GM18498 (cell line): ENCODE results near the gene SLX9.
"Not testable (repeated sequence)": the region's sequence is repeated elsewhere in the genome, so short reads cannot be mapped to it uniquely, and the experiment has no call there.

Experiments used
- ATAC-seq: cut with Tn5 transposase; IDR thresholded peaks from one replicate; pipeline ENCODE4 v1.9.1; 2021; ENCODE audit warnings: mild to moderate bottlenecking, moderate library complexity; ENCODE audit not compliant: unreplicated experiment

The SLX9 gene

DNA sequence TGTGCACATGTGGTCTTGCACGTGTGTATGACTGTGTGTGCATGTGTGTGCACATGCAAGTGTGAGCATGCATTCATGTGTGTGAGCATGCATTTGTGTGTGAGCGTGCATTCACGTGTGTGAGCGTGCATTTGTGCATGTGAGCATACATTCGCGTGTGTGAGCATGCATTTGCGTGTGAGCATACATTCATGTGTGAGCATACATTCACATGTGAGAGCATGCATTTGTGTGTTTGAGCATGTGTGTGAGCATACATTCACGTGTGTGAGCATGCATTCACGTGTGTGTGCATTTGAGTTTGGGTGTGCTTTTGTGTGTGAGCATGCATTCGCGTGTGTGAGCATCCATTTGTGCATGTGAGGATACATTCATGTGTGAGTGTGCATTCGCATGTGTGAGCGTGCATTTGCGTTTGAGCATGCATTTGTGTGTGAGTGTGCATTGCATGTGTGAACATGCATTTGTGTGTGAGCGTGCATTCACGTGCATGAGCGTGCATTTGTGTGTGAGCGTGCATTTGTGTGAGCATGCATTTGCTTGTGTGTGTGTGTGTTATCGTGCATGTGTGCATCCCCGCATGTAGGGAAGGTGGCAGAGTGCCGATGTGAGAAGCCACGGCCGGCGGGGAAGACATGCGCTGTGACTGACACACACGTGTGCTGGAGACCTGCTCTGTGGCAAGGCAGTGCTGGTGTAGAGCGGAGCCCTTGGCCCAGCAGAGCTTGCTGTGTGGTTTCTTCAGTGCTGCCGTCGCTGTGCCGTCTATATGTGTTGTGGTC lies 37.4 kb upstream of the SLX9 start:
- ATAC-seq: no peak

DNA sequence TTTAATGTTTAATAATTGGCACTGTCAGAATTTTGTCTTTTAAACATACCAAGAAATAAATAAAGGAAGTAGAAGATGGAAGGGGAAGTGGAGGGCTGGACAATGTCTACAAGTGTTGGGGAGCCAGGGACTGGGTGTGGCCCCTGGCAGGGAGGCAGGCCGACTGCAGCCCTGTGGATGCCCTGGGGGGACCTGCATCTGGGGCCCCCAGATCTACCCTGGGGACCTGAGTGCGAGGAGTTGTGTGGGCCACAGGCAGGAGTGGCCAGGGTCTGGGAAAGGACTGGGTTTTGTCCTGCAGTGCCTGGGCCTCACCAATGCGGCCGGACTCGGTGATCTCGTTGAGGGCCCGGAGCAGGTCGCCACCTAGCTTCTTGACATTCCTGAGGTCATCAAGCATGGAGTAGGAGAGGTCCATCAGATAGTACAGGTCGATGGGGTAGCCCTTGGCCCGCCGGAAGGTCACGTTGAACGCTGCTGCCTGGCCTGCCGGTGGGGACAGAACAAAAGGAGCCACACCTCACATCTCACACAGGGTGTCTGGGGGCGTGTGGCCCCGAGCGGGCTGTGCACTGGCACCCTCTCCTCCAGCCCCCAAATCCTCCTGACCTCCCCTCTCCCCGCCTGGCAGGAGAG lies 36.7 kb upstream of the SLX9 start:
- ATAC-seq: no peak

DNA sequence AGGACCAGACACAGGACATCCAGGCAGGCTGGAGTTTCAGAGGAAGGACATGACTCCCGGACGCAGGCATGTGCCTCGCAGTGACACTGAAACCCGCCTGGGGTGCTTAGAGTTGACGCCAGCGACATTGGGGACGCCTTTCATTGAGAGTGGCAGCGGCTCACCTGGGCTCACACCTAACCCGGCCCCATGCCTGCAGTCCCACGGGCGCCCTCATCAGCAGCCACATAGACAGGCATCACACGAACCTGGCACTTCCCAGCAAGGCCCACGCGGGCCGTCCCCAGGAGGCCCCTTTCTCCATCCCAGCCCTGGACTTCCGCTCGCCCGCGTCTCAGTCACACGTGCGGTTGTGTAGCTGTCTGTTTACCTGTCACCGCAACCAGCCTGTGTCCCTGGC lies 36.1 kb upstream of the SLX9 start:
- ATAC-seq: no peak

DNA sequence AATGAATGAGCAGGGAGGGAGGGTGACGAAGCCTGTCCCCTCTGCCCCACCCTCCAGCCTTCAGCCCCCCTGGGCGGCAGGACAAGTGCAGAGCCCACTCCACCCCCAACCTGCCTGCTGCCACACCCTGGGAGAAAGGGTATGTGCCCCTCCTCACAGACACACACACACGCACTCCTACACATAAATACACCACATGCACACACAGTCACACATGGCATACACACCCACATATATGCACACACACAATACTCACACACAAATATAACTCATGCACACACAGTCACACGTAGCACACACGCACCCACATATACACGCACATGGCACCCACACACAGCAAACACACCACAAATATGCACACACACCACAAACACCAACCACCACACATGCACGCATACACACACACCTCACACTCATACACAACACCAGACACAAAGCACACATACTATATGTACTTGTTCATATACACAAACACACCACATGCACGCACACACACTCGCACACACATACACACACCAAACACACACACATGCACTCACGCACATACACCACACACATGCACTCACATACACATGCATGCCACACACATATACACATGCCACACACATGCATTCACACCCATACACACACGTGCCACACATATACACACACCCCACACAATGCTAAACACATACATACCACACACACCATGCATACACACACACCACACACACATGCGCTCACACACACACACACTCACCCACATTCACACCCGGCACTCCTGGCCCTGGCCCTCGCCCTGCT lies 35.5 kb upstream of the SLX9 start:
- ATAC-seq: no peak

DNA sequence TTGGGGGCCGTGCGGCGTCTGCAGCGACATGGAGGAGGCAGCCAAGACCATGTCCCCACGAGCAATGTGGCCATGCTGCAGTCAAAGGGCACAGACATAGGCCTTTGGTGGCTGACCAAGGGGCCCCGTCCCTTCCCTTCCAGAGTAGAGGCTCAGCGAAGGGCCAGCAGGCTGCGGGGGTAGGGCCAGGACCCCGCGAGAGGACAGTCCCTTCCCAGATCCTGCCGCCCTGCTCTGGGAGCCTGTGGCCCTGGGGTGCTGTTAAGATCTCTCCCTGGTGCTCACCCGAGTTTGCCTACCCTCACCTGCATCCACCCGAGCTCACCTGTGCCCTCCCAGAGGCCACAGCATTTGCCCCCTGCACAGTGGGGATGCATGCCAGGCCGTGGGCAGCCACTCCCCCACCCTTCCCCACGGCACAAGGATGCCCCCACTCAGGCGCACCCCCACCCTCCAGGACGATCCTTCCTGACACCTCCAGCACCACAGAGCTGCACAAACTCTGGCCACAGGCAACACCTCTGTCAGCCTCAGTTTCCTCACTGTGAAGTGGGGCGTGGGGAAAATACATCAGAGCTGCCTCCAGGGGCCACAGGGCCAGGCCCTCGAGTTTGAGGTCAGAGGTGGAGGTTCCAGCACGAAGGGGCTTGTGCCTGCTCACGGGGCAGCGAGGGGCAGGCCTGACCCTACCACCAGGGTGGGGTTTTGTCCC lies 34.7 kb upstream of the SLX9 start:
- ATAC-seq: no peak

DNA sequence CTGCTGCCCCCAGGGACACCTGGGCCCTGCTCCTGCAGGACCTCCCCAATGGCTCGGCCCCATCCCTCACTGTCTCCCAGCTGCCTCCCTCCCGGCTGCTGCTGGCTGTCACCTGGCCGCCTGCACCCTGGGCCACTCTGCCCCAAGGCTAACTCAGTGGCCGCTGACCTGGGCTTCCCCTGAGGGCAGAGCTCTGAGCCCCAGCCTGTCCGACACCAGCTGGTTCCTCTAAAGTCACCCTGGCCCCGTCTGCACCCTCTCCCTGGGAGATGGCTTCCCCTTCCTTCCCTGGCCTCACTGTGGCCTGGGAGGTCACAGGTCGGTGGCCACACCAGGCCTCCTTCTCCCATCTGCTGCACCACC lies 34.1 kb upstream of the SLX9 start:
- no peak for ATAC-seq

DNA sequence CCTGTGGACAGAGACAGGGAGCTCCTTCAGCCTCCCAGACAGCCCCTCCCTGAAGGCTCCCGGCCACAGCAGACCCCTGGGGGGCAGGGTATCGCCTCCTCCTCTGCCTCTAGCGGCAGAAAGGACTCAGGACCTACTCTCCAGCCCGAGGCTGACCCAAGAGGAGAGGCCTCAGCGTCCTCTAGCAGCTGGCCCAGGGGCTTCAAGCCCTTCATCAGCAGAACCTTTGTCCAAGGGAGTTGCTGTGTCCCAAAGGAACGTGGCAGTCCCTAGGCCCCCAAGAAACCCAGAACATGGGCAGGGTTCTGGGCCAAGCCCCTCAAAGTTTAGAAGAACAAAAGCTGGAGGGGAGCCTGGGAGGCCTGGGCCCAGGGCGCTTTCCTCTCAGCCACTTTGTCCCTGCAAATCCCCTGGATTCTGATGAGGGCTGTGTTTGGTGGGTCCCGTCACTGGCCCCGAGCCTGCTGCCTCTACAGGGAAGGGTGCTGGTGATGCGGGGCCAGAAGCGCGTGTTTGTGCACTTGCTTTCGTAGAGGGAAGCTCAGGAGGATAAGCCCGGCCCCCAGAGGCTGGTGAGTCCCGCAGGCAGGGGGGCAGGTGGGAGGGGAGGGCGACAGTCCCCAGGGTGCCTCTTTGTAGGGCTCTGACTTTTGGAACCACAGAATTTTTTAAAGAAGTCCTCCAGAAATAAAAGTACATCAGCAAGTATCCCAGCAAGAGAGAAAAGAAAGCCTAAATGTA lies 32.4 kb upstream of the SLX9 start:
- no peak for ATAC-seq

DNA sequence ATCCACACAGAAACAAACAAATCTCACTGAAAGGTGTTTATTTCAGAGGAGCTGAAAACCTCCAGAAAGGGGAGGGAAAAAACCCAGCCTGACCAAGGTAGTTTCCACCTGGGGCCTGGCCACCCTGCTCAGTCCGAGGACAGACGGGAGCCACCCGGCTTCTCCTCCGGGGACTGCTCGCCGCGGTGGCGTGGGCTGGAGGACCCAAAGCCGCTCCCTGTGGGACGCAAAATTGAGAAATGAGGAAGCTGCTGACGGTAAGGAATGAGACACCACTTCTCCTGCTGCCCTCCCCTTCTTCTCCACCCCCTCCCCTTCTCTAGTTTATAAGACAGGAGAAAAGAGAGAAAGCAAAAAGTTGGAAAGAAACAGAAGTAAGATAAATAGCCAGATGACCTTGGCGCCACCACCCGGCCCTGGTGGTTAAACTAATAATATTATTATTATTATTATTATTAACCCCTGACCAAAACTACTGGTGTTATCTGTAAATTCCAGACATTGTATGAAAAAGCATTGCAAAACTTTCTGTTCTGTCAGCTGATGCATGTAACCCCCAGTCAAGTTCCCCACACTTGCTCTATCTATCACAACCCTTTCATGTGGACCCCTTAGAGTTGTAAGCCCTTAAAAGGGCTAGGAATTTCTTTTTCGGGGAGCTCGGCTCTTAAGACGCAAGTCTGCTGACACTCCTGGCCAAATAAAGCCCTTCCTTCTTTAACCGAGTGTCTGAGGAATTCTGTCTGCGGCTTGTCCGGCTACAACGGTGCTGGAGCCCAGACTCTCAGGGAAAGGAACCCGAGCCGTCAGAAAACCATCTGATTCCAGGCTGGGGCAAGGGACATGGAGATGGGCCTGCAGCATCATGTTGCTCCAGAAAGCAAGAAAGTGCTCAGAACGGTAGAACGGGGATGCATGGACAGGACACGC lies 31.6 kb upstream of the SLX9 start:
- no peak for ATAC-seq

DNA sequence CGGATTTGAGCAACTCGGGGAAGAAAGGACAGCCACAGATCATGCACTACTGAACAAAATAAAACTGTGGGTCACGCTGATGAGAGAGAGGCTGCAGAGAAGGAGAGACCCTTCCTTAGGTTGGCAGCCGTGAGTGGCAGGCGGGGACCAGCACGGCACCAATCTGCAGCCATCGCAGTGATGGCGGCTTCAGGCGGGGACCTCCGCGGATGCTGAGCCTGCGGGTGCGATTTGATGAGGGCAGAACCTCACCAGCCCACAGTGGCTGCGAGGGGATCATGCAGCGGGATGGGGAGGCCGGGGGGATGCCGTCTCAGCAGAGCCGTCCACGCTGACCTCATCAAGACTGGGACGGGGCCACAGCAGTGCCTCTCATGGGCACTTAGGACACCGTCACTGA lies 30.9 kb upstream of the SLX9 start:
- no peak for ATAC-seq

DNA sequence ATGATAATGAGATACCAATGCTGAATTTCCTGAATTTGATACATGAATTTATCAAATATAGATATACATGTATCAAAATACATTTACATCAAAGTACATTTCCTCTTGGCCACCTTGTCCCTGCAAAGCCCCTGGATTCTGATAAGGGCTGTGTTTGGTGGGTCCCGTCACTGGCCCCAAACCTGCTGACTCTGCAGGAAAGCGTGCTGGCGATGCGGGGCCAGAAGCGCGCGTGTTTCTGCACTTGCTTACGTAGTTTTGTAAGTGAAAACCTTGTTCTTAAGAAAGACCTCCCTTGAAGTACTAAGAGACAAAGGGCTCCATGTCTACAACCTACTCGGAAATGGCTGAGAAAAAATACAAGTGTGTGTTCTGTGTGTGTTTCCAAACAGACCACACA lies 30.1 kb upstream of the SLX9 start:
- no peak for ATAC-seq

DNA sequence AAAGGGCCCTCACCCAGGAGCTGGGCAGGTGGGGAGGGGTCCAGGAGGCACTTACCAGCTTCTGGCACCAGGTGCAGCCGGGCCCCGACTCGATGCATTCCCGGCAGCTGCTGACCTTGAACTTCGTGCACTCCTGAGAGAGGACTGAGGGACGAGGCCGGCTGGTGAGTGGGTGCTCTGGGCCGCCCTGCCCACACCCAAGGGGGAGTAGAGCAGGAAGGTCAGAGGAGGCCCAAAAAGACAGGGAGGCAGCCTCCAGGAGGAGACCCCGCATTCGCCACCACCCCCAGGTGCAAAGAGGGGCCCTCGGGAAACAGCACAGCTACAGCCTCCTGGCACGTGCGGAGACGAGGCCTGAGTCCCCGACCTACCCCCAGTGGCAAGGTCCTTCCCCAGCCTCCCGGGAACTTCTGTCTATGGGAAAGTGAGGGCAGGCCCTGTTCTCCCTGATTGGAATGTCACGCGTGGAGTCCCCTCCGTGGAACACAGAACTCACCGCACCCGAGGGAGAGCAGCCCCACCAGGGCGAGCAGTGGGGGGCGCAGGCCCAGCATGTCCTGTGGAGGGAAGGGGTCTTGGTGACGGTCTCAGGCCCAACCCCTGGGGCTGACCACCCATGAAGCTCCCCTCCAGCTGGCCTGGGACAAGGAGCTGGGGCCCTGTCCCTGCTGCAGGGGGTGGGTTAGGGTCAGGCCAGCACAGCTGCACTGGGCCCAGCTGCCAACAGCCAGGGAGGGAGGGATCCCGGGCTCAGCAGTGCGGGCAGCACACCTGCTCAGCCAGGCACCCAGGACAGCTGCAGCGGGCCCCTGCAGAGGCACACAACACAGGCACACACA lies 29.4 kb upstream of the SLX9 start:
- ATAC-seq: no peak

DNA sequence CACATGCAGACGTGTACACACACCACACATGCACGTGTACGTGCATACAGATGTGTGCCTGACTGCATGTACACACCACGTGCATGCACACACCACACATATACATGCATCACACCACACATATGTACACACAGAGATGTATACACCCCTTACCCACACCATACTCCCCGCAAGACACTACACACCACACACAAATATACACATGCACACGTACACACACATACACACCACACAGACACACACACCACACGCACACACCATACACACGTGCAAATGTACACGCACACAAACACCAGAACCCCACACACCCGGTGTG lies 28.8 kb upstream of the SLX9 start:
- no peak for ATAC-seq

DNA sequence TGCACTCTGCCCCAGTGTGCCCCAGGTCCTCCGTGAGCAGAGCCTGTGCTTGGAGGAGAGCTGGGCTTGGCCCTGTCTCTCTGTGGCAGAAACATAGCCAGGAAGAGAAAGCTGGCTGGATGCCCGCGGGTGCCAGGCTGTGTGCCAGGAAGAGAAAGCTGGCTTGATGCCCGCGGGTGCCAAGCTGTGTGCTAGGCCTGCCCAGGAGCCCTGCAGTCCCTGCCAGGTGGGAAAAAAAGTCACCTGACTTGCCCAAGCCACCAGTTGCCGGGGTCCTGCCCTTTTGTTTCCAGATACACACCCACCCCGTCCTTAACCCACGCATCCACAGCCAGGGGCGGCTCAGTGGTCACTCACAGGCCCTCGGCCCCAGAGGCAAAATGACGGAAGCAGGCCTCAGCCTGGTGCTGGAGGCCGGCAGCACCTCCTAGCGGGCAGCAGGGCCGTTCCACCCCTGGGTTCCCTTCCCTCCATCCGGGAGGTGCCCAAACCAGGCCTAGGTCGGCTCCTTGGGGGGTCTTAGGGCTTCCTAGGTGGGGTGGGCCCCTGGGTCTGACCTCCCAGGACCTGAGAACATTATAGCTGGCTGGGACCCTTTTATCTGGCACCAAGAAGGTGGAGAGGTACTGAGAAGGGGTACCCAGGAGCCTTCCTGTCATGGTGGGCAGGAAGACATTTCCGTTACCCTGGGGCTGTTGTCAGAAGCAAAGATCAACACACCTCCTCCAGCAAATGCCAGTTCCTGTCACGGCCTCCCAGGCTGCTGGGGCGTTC lies 28.3 kb upstream of the SLX9 start:
- ATAC-seq: no peak

DNA sequence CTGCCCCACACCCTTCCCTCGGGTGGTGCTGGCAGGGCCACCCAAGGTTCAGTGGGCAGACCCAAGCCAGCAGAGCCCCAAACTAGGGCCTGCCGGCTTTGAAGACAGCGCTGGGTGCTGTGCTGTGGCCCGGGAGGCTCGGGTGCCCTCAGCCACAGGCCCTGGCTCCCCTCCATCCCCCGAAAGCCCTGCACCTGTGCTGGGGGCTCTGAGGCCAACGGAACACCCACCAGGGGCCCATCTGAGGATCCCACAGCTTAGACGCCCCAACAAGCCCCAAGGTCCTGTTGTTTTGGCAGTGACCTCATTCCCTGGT lies 27.7 kb upstream of the SLX9 start:
- no peak for ATAC-seq

DNA sequence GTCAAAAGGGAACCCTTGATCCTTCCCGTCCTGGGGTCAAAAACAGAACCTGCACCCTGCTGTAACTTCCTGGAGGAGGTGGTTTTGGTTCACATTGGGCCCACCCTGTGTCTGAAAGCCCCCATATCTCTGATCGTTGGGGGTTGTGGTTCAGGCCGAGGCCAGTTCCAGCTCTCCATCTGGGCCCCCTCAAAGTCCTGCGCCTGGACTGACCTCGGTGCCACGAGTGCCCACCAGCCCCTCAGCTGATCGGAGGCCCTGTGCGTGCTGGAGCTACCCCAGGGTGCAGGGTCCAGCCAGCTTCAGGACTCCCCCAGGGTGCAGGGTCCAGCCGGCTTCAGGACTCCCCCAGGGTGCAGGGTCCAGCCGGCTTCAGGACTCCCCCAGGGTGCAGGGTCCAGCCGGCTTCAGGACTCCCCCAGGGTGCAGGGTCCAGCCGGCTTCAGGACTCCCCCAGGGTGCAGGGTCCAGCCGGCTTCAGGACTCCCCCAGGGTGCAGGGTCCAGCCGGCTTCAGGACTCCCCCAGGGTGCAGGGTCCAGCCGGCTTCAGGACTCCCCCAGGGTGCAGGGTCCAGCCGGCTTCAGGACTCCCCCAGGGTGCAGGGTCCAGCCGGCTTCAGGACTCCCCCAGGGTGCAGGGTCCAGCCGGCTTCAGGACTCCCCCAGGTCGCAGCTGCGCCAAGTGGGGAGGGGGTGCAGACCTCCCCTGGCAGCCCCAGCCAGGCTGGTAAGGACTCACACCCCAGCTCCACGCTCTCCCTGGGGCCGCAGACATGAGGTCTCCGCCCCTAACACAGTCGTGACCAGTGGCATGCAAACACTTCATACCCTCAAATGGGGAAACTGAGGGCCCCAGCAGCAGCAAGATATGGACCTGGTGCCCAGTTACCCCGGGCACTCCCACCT lies 27.1 kb upstream of the SLX9 start:
- not testable (repeated sequence) for ATAC-seq

DNA sequence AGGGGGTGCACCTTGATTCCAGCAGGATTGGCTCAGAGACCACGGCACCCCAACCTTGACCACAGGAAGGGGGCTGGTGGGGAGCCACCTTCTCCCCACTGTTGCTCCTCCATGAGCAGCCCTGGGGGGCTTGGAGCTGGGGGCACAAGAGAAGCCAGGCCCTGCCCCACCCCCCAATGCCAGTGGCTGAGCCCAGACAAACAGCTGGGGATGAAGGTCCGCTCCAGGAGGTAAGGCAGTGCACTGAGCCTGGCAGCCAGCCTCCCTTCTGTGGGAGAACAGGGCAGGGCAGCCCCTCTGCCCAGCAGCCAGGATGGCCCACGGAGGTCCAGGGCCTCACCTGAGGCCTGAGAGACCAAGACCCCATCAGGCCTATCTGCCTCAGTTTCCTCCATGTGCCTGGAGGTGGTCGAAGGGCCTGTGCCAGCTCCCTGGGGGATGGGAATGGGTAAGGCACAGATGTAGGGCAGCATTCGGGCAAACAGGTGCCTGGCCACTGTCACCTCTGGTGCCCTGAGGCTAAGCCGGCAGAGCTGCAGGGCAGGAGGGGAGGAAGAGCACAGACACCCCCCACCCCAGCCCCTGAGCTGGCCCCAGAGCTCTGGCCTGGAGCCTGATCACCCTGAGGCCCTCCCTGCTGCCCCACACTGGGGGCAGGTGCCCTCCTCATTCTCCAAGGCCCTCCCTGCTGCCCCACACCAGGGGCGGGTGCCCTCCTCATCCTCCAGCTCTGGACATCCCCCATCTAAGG lies 26.2 kb upstream of the SLX9 start:
- no peak for ATAC-seq
